ENCODE results near the gene MOCOS.
"Not testable (repeated sequence)": the region's sequence is repeated elsewhere in the genome, so short reads cannot be mapped to it uniquely, and the experiment has no call there.

The MOCOS gene

GRCh38 chr18:36201765-36202164 is 14.5 kb downstream of the MOCOS start:
- no peak for DNase-seq (ENCODE audit: low spot score)

GRCh38 chr18:36203360-36203895 is 16.1 kb downstream of the MOCOS start:
- DNase-seq (ENCODE audit: low spot score), result no peak

GRCh38 chr18:36205166-36205565 is 17.9 kb downstream of the MOCOS start:
- no peak for DNase-seq (ENCODE audit: low spot score)

- DNase-seq (ENCODE audit: low spot score), result no peak
These were observed 20.0 kb downstream of the MOCOS start for GRCh38 chr18:36207303-36207702.

- DNase-seq (ENCODE audit: low spot score), result not testable (repeated sequence)
These were observed 20.7 kb downstream of the MOCOS start for GRCh38 chr18:36207969-36208368.

GRCh38 chr18:36211612-36212065 is 24.3 kb downstream of the MOCOS start:
- DNase-seq (ENCODE audit: low spot score), result no peak

GRCh38 chr18:36212301-36213171 is 25.2 kb downstream of the MOCOS start:
- DNase-seq (ENCODE audit: low spot score), result no peak

- DNase-seq (ENCODE audit: low spot score), result no peak
These were observed 27.5 kb downstream of the MOCOS start for GRCh38 chr18:36214811-36215210.

GRCh38 chr18:36215577-36215976 is 28.3 kb downstream of the MOCOS start:
- no peak for DNase-seq (ENCODE audit: low spot score)

GRCh38 chr18:36217348-36217747 is 30.1 kb downstream of the MOCOS start:
- no peak for DNase-seq (ENCODE audit: low spot score)

GRCh38 chr18:36229188-36229587 is 41.9 kb downstream of the MOCOS start:
- DNase-seq (ENCODE audit: low spot score), result no peak

- not testable (repeated sequence) for DNase-seq (ENCODE audit: low spot score)
These were observed 53.2 kb downstream of the MOCOS start for GRCh38 chr18:36240510-36240909.

GRCh38 chr18:36241831-36242230 is 54.5 kb downstream of the MOCOS start:
- DNase-seq (ENCODE audit: low spot score), result no peak

- no peak for DNase-seq (ENCODE audit: low spot score)
These were observed 59.7 kb downstream of the MOCOS start for GRCh38 chr18:36247036-36247435.

- no peak for DNase-seq (ENCODE audit: low spot score)
These were observed 62.1 kb downstream of the MOCOS start for GRCh38 chr18:36249392-36249791.

- peak; percentile 5 for DNase-seq (ENCODE audit: low spot score)
These were observed 63.5 kb downstream of the MOCOS start for GRCh38 chr18:36250827-36251226.

GRCh38 chr18:36255072-36255698 is 67.9 kb downstream of the MOCOS start:
- DNase-seq (ENCODE audit: low spot score), result no peak

GRCh38 chr18:36256094-36256493 is 68.8 kb downstream of the MOCOS start:
- DNase-seq (ENCODE audit: low spot score), result no peak

GRCh38 chr18:36262971-36263370 is 75.7 kb downstream of the MOCOS start:
- no peak for DNase-seq (ENCODE audit: low spot score)

- DNase-seq (ENCODE audit: low spot score), result no peak
These were observed 77.0 kb downstream of the MOCOS start for GRCh38 chr18:36264283-36264682.

GRCh38 chr18:36265015-36265414 is 77.7 kb downstream of the MOCOS start:
- peak; percentile 7 for DNase-seq (ENCODE audit: low spot score)

- DNase-seq (ENCODE audit: low spot score), result no peak
These were observed 81.9 kb downstream of the MOCOS start for GRCh38 chr18:36269157-36269556.

GRCh38 chr18:36271153-36271552 is 83.9 kb downstream of the MOCOS start:
- DNase-seq (ENCODE audit: low spot score), result no peak

Measured in pons (tissue), 1 donor.